NCI-H2029 (cell line): ENCODE results near the gene GRM1.

Experiments used
- DNase-seq: peaks from one replicate; lab custom pipeline; 2025; lab: John Stamatoyannopoulos, UW

GRM1 gene

DNA sequence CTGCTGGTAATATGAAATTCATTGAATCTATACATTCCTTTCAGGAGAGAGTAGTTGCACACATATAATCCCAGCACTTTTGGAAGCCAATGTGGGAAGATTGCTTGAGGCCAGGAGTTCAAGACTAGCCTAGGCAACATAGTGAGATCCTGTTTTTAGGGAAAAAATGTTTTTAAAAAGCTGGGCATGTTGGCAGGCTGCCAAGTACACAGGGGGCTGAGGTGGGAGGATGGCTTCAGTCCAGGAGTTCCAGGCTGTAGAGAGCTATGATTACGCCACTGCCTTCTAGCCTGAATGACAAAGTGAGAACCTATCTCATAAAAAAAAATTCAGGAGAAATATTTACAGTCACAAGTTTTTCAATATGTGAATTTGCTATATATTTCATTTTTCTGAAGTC, 71.9 kb downstream of the GRM1 start:
- no peak for DNase-seq

DNA sequence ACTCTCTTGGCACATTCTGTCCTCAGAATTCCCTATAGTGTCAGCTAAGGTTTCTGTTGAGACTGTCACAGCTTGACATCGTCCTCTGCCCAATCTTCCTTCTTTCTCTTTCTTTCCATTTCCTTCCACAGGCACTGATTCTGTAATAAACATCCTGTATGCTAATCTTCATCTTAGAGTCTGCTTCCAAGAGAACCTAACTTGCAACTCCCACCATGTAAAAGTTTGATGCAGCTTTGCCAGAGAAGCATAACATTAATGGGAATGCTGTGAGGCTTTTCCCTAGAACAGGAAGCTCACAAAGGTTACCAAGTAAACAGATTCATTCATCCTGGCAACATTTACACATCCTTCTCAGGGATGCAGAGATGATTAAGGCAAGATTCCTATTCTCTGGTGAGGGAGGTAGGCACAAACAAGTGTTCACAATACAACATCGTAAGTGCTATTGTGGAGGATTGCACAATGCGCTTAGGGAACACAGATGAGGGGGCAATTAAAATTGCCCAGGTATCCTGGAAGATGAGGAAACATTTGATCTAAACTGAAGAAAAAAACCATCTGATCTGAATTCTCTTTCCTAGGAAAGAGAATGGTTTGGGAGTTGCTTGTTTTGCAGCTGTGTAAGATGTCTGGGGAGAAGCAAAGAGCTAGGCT, 74.7 kb downstream of the GRM1 start:
- DNase-seq = no peak

DNA sequence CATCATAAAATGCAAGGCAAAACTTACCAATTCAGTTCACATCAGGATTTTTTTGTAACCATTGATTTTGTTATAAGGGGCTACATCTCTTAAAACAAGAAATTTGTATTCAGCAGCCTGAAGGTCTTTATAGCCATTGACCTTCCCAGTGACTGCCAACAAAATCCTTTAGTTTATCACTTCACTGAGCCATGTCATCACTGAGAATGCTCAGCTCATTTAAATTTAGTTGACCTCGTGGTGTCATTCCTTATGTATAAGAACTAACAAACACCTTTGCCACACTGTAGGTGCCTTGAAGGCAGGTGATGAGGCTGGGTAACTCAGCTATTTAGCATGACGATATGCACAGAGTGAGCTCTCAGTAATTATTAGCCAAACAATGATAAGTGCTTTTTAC, 77.7 kb downstream of the GRM1 start:
- no peak for DNase-seq

DNA sequence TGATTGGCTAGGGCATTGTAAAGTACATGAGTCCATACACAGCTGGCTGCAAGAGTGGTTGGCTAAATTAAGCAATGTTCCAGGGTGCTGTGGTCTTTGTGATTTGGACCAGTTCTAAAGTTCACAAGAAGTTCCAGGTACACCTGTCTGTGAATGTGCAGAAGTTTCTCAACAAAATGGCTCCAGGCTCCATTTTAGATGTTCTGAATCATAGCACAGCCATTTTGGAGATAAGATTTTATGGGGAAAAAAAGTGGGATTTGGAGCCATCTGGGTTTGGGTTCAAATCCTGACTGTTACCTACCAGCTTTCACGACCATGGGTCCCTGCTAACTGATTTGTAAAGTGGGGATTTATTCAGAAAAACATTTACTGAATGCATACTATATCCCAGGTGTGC, 82.1 kb downstream of the GRM1 start:
- no peak for DNase-seq

DNA sequence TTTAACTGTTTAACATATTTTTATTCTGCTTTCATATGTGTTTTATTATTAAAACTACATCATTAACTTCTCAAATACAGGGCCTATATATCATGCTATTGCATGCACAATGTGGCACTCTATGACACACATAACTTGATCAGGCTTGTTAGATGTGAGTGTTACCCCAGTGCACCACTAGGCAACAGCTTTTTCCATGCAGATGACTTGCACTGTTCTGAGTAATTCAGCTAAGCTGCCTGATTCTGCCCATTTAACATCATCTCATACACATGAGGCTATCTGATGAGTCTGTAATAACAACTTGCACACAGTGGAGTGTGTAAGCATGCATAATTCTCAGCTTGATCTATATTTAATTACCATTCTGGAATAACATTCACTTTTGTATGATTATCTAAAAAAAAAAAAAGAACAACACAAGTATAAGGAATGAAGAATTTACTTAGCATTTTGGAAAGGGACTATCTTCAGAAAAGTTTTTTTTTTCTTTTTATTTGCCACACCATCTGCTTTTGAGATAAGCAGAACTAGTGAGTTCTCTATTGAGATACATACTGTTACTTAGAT, 83.1 kb downstream of the GRM1 start:
- no peak for DNase-seq

DNA sequence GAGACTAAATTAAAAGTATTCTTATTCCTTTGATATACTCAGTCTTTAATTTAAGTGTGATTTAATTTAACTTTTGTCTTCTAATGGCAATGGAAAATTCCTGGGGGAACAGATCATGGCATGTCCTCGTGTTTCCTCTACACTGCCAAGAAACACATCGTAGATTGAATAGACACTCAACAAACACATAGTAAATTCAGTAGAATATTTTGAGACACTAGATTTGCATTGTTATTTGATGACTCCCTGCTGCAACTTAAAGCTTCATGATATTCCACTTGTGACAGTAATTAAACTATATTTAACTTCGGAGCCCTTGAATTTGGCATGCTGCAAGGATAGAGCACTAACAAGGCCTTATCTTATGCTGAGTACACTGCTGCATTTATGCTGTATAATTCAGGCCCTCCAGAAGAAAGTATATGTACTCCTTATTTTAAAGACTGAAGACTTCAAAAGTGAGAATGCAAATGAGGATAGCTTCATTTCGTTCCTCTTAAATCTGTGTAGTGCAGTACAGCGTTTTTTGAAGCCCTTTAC, 84.3 kb downstream of the GRM1 start:
- DNase-seq = no peak

DNA sequence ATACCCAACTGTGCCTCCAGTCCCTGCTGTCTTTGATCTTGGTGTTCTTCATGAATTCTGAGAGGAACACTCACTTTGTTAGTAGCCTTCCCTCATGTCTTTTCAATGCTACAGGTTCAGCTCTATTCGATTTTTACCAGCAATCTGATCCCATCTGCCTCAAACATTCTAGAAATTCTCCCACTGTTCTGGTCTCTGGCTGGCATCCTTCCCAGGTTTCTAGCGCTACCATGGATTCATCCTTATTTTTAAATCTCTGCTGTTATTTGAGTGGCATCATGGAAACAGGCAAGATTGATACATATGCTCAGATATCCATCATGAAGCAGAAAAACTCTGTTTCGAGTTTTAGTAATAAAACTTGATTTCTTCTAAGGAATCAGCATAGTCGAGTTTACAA, 94.8 kb downstream of the GRM1 start:
- no peak for DNase-seq

DNA sequence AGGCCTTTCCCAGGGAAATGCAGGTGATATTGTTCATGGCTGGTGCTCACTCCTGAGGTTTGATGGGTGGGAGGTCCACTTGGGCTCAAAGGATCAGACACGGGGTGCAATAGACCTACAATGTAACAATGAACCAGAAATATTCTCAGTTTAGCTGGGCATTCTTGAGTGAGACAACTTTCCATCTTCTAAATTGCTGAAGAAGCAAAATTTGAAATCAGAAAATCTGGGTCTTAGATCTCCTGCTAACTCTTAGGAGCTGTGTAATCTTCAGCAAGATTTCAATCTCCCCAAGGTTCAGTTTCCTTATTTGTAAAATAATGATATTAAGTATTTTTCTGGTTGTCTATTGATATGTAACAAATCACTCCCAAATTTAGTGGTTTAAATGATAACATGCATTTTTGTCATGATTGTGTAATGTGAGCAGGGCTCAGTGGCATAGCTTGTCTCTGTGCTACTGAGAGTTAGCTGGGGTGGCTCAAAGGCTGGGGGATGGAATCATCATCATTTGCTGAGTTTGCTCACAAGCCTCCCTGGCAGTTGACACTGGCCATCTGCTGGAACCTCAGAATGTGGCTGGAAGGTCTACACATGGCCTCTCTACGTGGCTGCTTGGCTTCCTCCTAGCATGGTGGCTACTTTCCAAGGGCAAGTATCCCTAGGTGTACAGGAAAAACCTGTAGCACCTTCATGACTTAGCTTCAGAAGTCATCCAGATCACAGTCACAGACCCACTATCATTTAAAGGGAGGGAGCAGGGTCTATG, 98.8 kb downstream of the GRM1 start:
- no peak for DNase-seq

DNA sequence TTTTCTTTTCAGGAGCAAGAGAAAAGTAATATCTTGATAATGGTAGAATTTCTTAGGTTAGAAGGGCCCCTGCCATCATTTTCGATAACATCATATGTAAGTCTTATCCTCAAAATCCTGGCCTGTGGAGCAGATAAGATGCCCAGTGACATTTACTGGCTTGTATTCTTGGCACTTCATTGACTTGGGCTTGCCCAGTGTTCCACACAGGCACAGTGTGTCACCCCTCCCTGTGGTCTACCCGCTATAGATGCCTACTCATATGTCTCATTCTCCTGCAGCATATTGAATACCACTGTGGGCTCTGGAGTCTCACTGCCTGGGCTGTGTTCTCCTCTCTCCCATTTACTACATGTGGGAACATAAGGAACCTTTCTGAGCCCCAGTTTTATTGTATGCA, 105.0 kb downstream of the GRM1 start:
- no peak for DNase-seq

DNA sequence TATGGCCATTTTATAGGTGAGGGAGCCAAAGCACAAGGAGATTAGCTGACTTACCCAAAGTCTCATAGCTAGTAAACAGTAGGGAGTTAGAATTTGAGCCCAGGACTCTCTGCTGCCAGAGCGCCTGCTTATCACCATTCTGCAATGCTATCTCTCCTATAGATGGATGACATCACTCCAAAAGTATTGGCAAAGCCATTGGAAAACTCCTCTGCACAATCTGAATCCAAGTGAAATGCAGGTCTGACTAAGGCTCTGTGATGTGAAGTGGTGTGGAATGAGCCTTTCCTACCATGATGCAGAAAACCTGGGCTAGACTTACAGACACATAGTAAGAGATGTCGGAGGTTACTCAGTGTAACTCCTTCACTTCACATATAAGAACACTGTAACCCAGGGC, 106.3 kb downstream of the GRM1 start:
- DNase-seq = no peak

DNA sequence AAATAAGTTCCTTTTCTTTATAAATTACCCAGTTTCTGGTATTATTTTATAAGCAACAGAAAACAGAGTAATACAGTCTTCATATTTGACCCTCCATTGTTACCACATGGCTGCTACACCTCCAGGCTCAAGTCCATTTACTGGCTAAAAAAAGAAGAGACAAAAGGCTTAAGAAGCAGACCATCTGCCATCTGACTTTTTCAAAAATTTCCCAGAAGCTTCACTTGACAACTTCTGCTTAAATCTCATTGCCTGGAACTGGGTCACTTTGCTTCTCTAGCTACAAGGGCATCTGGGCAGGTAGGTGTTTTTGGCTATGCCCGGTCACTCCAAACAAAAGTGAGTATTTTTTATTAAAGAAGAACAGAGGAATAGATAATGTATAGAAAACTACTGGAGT, 118.0 kb downstream of the GRM1 start:
- no peak for DNase-seq

DNA sequence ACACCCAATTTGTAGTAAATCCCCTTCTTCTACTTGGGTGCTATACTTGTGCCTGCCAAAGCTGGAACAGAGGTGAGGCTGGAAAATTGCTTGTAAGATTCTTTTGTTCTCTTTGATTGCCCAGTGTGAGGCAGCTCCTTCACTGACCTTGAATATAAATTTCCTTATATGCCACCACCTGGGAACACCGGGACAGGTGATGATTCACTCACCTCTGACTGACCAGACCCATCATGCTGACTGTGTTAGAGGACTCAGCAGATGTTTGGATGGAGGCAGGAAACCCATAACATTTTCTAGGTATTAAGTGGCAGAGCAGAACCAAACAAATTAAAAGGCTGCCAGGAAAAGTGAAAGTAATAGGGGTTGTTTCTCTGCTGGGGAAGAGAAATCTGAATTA, 120.9 kb downstream of the GRM1 start:
- no peak for DNase-seq

DNA sequence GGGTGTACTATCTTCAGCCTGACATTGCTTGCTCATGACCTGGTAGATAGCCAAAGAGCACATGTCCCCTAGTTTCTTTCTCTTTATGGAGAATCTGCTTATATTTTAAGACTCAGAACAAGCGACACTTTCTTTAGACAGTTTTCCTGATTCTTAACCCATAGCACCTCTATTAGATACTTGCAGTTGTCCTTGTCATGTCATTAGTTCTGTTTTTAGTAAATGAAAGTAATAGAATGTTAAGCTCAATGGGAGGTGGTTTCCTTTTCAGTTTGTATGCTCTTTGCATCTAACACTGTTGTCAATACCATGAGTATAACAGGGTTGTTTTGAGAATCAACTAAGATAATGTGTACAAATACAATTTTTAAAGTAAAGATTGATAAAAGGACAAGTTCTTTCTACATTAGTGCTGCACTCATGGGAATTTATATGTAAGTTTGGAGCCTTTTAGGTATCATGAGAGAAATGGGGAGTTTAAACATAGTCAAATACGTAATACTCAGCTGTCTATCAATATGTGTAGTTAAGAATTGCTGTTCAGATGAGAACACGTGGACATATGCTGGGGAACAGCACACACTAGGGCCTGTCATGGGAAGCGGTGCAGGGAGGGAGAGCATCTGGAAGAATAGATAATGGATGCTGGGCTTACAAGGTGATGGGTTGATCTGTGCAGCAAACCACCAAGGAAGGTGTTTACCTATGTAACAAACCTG, 124.3 kb downstream of the GRM1 start:
- DNase-seq = no peak

DNA sequence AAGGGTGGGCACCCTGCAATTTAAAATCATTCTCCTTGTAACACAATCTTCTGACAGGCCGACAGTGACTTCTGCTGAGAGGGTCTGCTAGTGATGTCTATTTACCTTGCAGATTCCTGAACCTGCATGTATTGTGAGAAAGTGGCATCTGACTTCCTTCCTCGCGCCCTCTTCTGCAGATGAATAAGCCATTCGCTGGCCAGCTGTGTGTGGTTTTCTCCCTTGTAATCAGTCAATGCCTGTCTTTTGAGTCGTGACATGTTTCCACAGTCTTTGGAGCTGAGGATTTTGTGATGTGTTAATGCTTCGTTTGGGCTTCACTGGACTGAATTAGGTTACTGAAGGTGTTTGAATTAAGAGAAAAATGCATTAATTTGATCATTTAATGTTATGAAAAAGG, 125.3 kb downstream of the GRM1 start:
- DNase-seq = no peak

DNA sequence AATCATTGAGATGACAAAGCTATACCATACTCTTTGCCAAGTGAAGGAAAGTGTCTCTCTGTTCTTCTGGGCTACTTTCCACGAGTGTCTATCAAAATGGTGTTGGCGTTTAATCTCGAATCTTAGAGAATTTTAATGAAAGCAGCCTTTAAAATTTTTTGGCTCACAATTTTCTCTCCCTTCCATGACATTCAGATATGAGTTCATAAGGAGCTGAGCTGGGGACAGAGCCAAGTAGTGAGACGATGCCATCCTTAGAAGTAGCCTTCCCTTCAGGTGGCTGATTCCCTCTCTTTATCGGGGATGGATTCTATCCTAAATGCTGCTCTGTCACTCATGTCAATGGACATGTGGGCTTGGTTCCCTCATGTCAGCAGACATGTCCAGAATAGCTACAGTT, 132.8 kb downstream of the GRM1 start:
- no peak for DNase-seq

DNA sequence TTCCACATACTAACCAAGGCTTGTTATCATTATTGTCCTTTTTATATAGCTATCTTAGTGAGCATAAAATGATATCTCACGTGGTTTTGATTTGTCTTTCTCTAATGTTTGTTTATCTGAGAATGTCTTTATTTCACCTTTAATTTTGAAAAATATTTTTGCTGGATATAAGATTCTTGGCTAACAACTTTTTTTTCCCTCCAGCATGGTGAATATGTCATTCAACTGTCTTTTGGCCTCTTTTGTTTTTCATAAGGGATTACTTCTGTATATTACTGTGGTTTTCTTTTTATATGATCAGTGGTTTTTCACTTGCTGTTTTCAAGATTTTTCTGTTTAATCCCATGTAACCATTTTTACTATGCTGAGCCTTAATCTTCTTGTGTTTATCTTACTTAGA, 141.0 kb downstream of the GRM1 start:
- DNase-seq = no peak

DNA sequence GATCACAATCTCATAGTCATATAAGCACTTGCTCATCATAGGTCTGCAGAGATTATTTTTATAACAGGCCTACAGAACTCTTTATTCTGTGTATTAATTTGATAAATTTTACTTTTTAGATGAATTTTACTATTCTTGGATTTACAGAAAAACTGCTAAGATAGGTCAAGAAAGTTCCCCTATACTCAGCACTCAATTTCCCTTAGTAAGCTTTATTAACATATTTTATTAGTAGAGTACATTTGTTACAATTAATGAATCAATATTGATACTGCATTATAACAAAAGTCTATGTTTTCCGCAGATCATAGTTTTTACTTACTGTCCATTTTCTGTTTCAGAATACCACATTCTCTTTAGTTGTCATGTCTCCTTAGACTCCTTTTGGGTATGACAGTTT, 148.9 kb downstream of the GRM1 start:
- no peak for DNase-seq

DNA sequence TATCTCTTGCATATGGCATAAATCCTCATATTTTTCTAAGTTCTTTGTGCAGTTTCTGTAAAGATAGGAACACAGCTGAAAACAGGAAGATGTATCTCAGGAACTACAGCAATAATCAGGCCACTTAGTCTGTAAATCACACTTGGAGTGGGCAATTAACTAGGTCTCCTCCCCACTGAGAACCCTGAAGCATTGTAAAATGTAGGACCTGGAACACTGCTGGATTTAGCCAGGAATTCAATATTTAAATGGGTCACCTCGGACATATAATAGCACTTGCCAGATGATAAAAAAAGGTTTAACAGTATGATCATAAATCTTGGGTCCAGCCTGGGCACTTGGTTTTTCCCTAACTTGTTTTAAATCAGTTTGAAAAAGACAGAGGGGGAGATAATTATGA, 155.0 kb downstream of the GRM1 start:
- DNase-seq = no peak

DNA sequence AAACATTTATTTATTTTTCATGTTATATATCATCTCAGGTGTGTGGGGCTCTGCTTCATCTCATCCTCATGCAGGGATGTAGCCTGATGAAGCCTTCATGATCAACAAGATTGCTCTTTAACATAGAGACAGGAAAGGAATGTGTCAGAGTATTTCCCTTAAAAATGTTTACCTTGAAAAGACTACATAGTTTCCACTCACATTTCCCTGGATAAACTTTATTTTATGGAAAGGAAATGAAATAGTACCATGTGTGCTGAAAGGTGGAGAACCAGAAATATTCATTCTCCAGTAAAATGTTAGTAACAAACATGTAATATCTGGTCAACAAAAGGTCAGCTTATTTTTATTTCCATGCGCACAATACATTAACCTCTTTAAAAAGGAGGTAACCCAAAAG, 155.8 kb downstream of the GRM1 start:
- DNase-seq = no peak

DNA sequence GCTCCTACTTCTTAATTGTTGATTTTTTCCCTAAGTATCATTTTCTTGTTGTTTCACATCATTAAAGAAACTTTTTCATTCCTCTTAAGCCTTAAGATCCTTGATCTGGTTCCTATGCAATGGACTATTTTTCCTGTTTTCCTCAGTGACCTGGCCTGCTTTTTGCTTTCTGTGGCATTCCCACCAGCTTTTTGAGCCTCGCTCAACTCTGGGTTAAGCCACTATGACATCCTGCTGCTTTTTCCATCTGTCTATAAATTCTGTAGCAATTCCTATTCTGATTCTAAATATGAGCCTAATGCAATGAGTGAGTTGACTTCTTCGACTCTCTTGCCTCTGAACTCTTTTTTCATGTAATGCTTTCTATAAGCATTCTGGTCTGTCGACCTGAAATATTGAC, 160.3 kb downstream of the GRM1 start:
- DNase-seq = no peak

DNA sequence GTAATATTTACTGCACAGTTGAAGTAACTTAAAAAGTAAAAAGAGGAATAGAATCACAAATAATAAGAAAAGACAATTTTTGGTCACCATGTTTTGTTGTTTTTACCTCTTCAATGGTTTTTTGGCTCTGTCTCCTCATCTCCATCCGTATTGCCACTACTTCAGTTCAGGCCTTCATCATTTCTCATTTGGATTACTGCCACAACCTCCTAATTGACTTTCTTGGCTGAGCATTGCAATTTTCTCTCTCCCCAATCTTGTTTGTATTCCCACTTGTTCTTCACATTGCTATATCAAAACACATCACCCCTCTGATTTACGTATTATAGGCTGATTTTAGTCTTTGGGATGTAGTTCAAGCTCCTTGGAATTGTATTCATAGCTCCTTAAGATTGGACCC, 161.7 kb downstream of the GRM1 start:
- DNase-seq = no peak

DNA sequence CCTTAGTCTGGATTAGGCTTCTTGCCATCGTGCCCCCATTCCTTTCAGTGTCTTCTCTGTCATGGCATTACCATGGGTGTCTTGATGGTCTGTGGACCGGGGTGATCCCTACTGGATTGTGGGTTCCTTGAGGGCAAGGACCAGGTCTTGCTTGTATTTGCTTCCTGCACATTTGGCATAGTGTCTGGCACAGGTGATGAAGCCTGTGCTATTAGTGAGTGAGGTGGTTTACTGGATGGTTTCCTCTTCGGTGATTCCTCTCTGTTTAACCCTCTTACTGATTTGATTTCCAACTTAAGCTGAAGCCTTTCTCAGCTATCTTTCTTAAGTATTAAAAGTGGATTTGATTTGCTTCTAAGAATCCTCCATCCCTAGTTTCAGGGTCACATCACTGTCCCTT, 162.3 kb downstream of the GRM1 start:
- DNase-seq = no peak

DNA sequence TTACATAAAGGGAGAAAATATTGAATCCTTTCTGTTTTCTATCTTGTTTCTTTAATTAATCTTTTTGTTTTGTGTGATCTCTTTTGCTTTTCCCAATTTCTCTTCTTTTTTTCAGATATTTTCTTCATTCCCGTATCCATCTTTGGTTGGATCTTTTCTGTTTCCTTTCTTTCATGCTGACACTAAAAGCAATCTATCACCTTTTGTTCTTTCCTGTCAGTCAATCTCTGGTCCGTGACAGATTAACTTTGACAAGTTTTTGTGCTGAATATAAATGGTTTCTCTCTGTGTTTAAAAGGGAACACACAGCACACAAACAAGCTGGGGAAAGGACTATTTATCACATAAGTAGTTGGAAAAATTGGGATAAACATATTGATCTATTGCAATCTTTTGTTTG, 162.8 kb downstream of the GRM1 start:
- no peak for DNase-seq
